Lower leg skin (tissue), 4 donors: ENCODE measurements around the gene WIZ. TPM values are rescaled to one million over a fixed set of nuclear protein-coding genes. Genes with fewer than 3 reads are reported as not detected.

Experiments
- DNase-seq, 2 donors: peaks; one replicate each; pipeline ENCODE4 v3.0.0-alpha.2; 2019; ENCODE audit warnings: low spot score in 2 of 2
- H3K4me3 ChIP-seq: fragments of 200-600 bp; sonication (generic); 2 replicates; pipeline ENCODE4 v1.5.1; 2017; ENCODE audit warnings: mild to moderate bottlenecking, low read depth; ENCODE audit not compliant: poor library complexity, severe bottlenecking
- POLR2A ChIP-seq, 2 donors: fragments of 450-650 bp; IDR thresholded peaks; one replicate each; pipeline ENCODE4 v1.6.1; 2016 to 2017; ENCODE audit warnings: antibody characterized with exemption in 2 of 2, mild to moderate bottlenecking in 1 of 2, moderate library complexity in 1 of 2
- WGBS, 2 donors: methylation state at CpG; one replicate each; pipeline ENCODE4 v1.1.5; 2018; 5-methylcytosine and 5-hydroxymethylcytosine counted together
- intact Hi-C: fragments of 100-400 bp; cut with DNase I; formaldehyde crosslinking; loops from one replicate; pipeline ENCODE4 v1.15.0; 2023; ENCODE audit warnings: low total_unique reads
- total RNA-seq, 4 donors: library from RNA; depleted of rRNA; stranded (reverse); fragments of >200 nt; gene quantifications; one replicate each; pipeline ENCODE4 v1.1.0, GENCODE V29; 2016
- TF ChIP-seq, protein P1 (sequence below), 3 donors: fragments of 450-650 bp; IDR thresholded peaks; one replicate each; pipeline ENCODE4 v1.5.1; 2016; ENCODE audit warnings: antibody characterized with exemption in 3 of 3, mild to moderate bottlenecking in 3 of 3, moderate library complexity in 2 of 3

WIZ gene
- total RNA-seq, 4 donors from 2014 or later, result 28.4 to 52.9 (median 43.8) TPM

DNA sequence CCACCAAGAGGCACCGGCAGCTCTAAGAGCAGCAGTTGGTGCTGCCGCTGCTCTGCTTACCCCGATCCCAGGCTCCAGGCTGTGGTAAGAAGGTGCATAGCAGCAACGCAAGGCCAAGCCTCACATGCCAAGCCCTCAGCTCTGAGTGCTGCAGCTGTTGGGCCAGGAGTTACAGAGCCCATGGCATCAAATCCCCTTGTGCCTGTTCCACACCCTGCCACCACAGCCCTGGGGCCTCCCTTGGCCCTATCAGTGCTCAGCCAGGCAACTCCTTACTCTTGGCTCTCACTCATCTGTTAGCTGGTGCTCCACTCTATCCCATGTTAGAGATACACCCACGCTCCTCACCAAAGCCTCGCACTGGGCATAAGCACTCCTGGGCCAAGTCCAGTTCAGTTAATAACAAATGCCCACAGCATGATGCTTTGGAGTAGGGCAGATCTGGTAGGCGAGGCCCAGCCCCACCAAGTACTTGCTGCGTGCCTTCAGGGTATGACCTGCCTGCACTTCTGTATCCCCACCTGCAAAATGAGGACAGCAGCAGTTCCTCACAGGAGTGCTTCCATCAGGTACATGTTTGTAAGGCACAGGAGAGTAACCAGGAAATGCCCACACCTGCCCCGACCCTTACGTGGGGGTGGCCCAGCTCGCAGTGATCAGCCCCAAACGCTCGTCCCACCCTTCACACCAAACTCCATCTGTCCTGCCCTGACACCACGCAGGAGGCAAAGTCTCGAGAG lies 47.2 kb downstream of the WIZ start:
- no peak for DNase-seq
- H3K4me3 ChIP-seq, result no peak overlapping the region
- TF ChIP-seq POLR2A (IDR thresholded peaks at IDR 0.05), result no peak
- TF ChIP-seq, protein P1, sequence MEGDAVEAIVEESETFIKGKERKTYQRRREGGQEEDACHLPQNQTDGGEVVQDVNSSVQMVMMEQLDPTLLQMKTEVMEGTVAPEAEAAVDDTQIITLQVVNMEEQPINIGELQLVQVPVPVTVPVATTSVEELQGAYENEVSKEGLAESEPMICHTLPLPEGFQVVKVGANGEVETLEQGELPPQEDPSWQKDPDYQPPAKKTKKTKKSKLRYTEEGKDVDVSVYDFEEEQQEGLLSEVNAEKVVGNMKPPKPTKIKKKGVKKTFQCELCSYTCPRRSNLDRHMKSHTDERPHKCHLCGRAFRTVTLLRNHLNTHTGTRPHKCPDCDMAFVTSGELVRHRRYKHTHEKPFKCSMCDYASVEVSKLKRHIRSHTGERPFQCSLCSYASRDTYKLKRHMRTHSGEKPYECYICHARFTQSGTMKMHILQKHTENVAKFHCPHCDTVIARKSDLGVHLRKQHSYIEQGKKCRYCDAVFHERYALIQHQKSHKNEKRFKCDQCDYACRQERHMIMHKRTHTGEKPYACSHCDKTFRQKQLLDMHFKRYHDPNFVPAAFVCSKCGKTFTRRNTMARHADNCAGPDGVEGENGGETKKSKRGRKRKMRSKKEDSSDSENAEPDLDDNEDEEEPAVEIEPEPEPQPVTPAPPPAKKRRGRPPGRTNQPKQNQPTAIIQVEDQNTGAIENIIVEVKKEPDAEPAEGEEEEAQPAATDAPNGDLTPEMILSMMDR (IDR thresholded peaks at IDR 0.05), result no peak
- intact Hi-C loops, result no loop called here
- WGBS, 2 donors, result 86 to 89% methylated on average over 14 to 15 of the region's 15 CpGs

- no peak for DNase-seq
- intact Hi-C loops, result no loop called here
- TF ChIP-seq POLR2A (IDR thresholded peaks at IDR 0.05), result no peak
- TF ChIP-seq, protein P1 (IDR thresholded peaks at IDR 0.05), result no peak
- H3K4me3 ChIP-seq, result no peak overlapping the region
- WGBS, 2 donors, result 95 to 97% methylated on average over 17 of the region's 17 CpGs
Observed at GRCh38 chr19:15401397-15401710, 48.4 kb downstream of the WIZ start.

- peak in 1 of 2 donors; percentile 81 for DNase-seq
- no peak overlapping the region for H3K4me3 ChIP-seq
- WGBS, 2 donors, result 85 to 86% methylated on average over 26 to 28 of the region's 29 CpGs
- intact Hi-C loops, result no loop called here
- no peak for TF ChIP-seq POLR2A (IDR thresholded peaks at IDR 0.05)
- TF ChIP-seq, protein P1 (IDR thresholded peaks at IDR 0.05), result no peak
Observed at GRCh38 chr19:15400521-15401396, 49.0 kb downstream of the WIZ start.

- intact Hi-C loops, result no loop called here
- 92 to 98% methylated on average over 14 of the region's 14 CpGs for WGBS, 2 donors
- no peak for TF ChIP-seq POLR2A (IDR thresholded peaks at IDR 0.05)
- DNase-seq, result peak in 1 of 2 donors; percentile 76
- H3K4me3 ChIP-seq, result no peak overlapping the region
Observed at GRCh38 chr19:15399635-15400034, 50.1 kb downstream of the WIZ start.

GRCh38 chr19:15399234-15399515 lies 50.6 kb downstream of the WIZ start:
- TF ChIP-seq, protein P1 (IDR thresholded peaks at IDR 0.05), result no peak
- no peak for TF ChIP-seq POLR2A (IDR thresholded peaks at IDR 0.05)

DNA sequence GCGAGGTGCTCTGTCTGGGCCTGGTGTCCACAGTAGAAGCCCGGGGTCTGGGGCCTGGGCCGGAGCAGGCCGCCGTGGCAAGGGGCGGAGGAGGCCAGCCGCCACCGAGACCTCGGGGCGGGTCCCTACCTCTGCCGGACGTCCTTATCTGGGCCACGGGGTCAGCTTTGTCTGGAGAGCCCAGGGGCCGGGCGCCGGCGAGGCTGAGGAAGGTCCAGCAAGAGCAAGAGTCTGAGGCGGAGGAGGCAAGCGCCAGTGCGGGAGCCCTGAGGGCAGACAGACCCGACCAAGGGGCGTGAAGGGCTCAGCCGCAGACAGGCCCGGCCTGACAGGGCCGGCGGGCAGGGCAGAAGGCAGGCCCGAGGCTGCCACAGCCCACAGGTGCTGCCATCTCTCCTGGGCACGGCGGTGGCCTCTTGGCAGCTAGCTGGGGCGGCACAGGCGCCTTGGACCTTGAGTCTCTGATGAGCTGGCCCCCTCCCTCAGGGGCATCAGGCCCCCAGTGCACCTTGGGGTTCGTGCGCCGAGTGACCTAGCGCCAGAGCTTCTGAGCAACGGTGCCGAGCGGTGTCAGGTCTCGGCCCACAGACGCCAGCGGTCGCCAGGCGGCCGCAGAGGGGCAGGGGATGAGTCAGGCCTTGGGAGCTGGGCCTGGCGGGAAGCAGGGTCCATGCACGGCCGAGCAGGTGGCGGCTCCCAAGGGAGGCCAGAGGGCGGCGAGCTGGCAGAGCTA lies 51.1 kb downstream of the WIZ start:
- WGBS, 2 donors, result 90 to 91% methylated on average over 49 to 50 of the region's 50 CpGs
- DNase-seq, result peak in 1 of 2 donors; percentile 80
- no peak overlapping the region for H3K4me3 ChIP-seq
- intact Hi-C loops, result no loop called here
- TF ChIP-seq POLR2A (IDR thresholded peaks at IDR 0.05), result no peak
- TF ChIP-seq, protein P1 (IDR thresholded peaks at IDR 0.05), result no peak

More at GRCh38 chr19:15399234-15399515, 50.6 kb downstream of the WIZ start:
- WGBS, 2 donors, result 94 to 98% methylated on average over 8 of the region's 8 CpGs
- intact Hi-C loops, result no loop called here
- H3K4me3 ChIP-seq, result no peak overlapping the region
- no peak for DNase-seq
